MCF 10A (cell line): Measurements from ENCODE around the gene PTPRN. TPM values are rescaled to one million over a fixed set of nuclear protein-coding genes. Genes with fewer than 3 reads are reported as not detected.

Experiments
- BruUV-seq: library from RNA; stranded (reverse); fragments of 400-500 nt; replicated peaks from 2 replicates; lab custom pipeline; 2021; lab: Mats Ljungman, UMichigan
- CTCF ChIA-PET: fragments of 300-600 bp; sonication (Branson Sonifier 250); formaldehyde crosslinking; extraction: SDS; loops from one replicate; lab custom pipeline; 2021; ENCODE audit warnings: antibody characterized with exemption, inconsistent platforms; lab: Yijun Ruan, JAX
- POLR2A ChIA-PET: fragments of 300-600, 350-650 bp; sonication (Branson Sonifier 250); formaldehyde crosslinking; extraction: SDS; loops from one replicate; lab custom pipeline; 2020; ENCODE audit warnings: antibody characterized with exemption, inconsistent platforms; lab: Yijun Ruan, JAX
- DNase-seq: peaks from one replicate; pipeline ENCODE4 v3.0.0-alpha.2; 2018; ENCODE audit not compliant: unreplicated experiment
- H3K27ac Mint-ChIP-seq: one replicate; pipeline ENCODE4 v1.8.0; 2022; ENCODE audit warnings: mild to moderate bottlenecking, low read depth, mixed read lengths; ENCODE audit not compliant: unreplicated experiment
- H3K27me3 Mint-ChIP-seq: one replicate; pipeline ENCODE4 v1.8.0; 2022; ENCODE audit warnings: mixed read lengths; ENCODE audit not compliant: insufficient read depth, unreplicated experiment
- H3K36me3 Mint-ChIP-seq: one replicate; pipeline ENCODE4 v1.8.0; 2022; ENCODE audit warnings: mild to moderate bottlenecking, moderate library complexity, mixed read lengths; ENCODE audit not compliant: insufficient read depth, unreplicated experiment
- H3K4me1 Mint-ChIP-seq: one replicate; pipeline ENCODE4 v1.8.0; 2022; ENCODE audit warnings: mixed read lengths; ENCODE audit not compliant: insufficient read depth, unreplicated experiment
- H3K4me3 Mint-ChIP-seq: one replicate; pipeline ENCODE4 v1.8.0; 2022; ENCODE audit warnings: mild to moderate bottlenecking, moderate library complexity, mixed read lengths; ENCODE audit not compliant: unreplicated experiment
- H3K9me3 Mint-ChIP-seq: one replicate; pipeline ENCODE4 v1.8.0; 2022; ENCODE audit warnings: mixed read lengths; ENCODE audit not compliant: unreplicated experiment
- CTCF ChIP-seq: fragments of 200-600 bp; IDR thresholded peaks from one replicate; pipeline ENCODE4 v1.8.0; 2022; ENCODE audit warnings: antibody characterized with exemption, mild to moderate bottlenecking; ENCODE audit not compliant: unreplicated experiment
- intact Hi-C: fragments of 100-400 bp; cut with micrococcal nuclease; formaldehyde crosslinking; loops from 2 replicates; pipeline ENCODE4 v1.14.1; 2022
- total RNA-seq: library from RNA; stranded (reverse); gene quantifications from 2 replicates; pipeline ENCODE4 v1.2.3, GENCODE V29; 2022

Gene PTPRN
- total RNA-seq, 1 experiment from 2014 or later, result not detected

- CTCF ChIA-PET, result interaction anchor here (0.6 to 10.3 kb wide), 13 partner anchors 13 to 392 kb away, joined by 3 to 123 read pairs (median 4); partner anchors contain the start of genes ANKZF1, ATG9A, CNPPD1 and DNAJB2
- POLR2A ChIA-PET, result interaction anchor here (0.8 to 14.1 kb wide), 18 partner anchors 11 to 1031 kb away, joined by 3 to 401 read pairs (median 6); partner anchors contain the start of genes ABCB6, ANKZF1, ATG9A and CNPPD1
- Mint-ChIP-seq H3K36me3 (peaks cover 64% of the 10 kb centered on the region), H3K4me1 (peaks cover 35% of the 10 kb centered on the region), H3K27me3 (no peaks in the 10 kb centered on the region), H3K9me3 (no peaks in the 10 kb centered on the region), H3K27ac (peak overlapping the region; percentile 86), H3K4me3 (peak overlapping the region; percentile 64)
- TF ChIP-seq CTCF, result no peak
- intact Hi-C loops, result loop anchor here (1.0 to 5.0 kb wide), 2 partner anchors 48 to 89 kb away; partner anchors contain the start of gene NHEJ1
- DNase-seq, result peak; percentile 92
- BruUV-seq, result no TSS peak
Measured at GRCh38 chr2:219249203-219249980, 59.8 kb downstream of the PTPRN start.

- H3K4me1 Mint-ChIP-seq, result peaks cover 35% of the 10 kb centered on the region
- no peaks in the 10 kb centered on the region for H3K9me3 Mint-ChIP-seq
- DNase-seq, result no peak
- ChIA-PET CTCF (interaction anchor here (0.6 to 10.3 kb wide), 9 partner anchors 13 to 393 kb away, joined by 3 to 123 read pairs (median 4); partner anchors contain the start of gene NHEJ1), POLR2A (interaction anchor here (0.8 to 14.1 kb wide), 11 partner anchors 16 to 349 kb away, joined by 3 to 401 read pairs (median 11); partner anchors contain the start of genes ABCB6, ANKZF1, ATG9A and CNPPD1)
- TF ChIP-seq CTCF, result no peak
- peaks cover 64% of the 10 kb centered on the region for H3K36me3 Mint-ChIP-seq
- intact Hi-C loops, result loop anchor here (1.0 to 5.0 kb wide), 2 partner anchors 48 to 89 kb away; partner anchors contain the start of gene NHEJ1
- peak overlapping the region; percentile 86 for H3K27ac Mint-ChIP-seq
- no peaks in the 10 kb centered on the region for H3K27me3 Mint-ChIP-seq
- no TSS peak for BruUV-seq
- peak overlapping the region; percentile 64 for H3K4me3 Mint-ChIP-seq
Measured at GRCh38 chr2:219248845-219249202, 60.4 kb downstream of the PTPRN start.

- BruUV-seq, result no TSS peak
- ChIA-PET CTCF (interaction anchor here (0.6 to 10.3 kb wide), 8 partner anchors 16 to 537 kb away, joined by 3 to 123 read pairs (median 4); partner anchors contain the start of gene NHEJ1), POLR2A (interaction anchor here (0.5 to 14.1 kb wide), 6 partner anchors 15 to 273 kb away, joined by 3 to 401 read pairs (median 22); partner anchors contain the start of genes ANKZF1, ATG9A, CNPPD1 and DNAJB2)
- no peak for DNase-seq
- Mint-ChIP-seq H3K9me3 (no peaks in the 10 kb centered on the region), H3K4me1 (peaks cover 35% of the 10 kb centered on the region), H3K36me3 (peaks cover 60% of the 10 kb centered on the region), H3K27ac (peak overlapping the region; percentile 86), H3K27me3 (no peaks in the 10 kb centered on the region), H3K4me3 (peak overlapping the region; percentile 64)
- intact Hi-C loops, result loop anchor here (5.0 kb wide), 1 partner anchor 49 kb away; no protein-coding TSS in a partner anchor
- TF ChIP-seq CTCF, result no peak
Measured at GRCh38 chr2:219247678-219248642, 61.2 kb downstream of the PTPRN start.
